Fibroblast of lung (primary cell): ENCODE measurements around the gene WDR54.

Experiments
- CTCF ChIP-seq, 2 donors: IDR thresholded peaks in 1 of 2; conservative IDR thresholded peaks in 1 of 2; 1 replicate in 1 of 2; 2 replicates in 1 of 2; pipeline ENCODE4 v1.5.1; 2011 to 2012; ENCODE audit warnings: low read length in 2 of 2, control low read depth in 1 of 2, inconsistent platforms in 1 of 2, low read depth in 1 of 2, mild to moderate bottlenecking in 1 of 2
- EZH2 ChIP-seq: IDR thresholded peaks from 2 replicates; pipeline ENCODE4 v1.5.1; 2012; ENCODE audit warnings: low read length, control low read depth, mild to moderate bottlenecking; ENCODE audit errors: missing control alignments

- no peak for TF ChIP-seq CTCF (conservative IDR thresholded peaks at IDR 0.05 in 1 of 2, IDR thresholded peaks at IDR 0.05 in 1 of 2; ENCODE audit: low read depth in 1 of 2, low read length in 2 of 2)
- no peak for TF ChIP-seq EZH2
Measured at GRCh38 chr2:74457129-74457548, 35.6 kb downstream of the WDR54 start.
